ENCODE measurements around the gene PGS1. TPM values are rescaled to one million over a fixed set of nuclear protein-coding genes. Genes with fewer than 3 reads are reported as not detected.
A peak's percentile ranks its signal among the peaks of the same experiment; 100 is the strongest.

PGS1 gene
- total and polyA plus RNA-seq, 2 donors from 2014 or later, result 15.6 to 65.4 TPM

DNA sequence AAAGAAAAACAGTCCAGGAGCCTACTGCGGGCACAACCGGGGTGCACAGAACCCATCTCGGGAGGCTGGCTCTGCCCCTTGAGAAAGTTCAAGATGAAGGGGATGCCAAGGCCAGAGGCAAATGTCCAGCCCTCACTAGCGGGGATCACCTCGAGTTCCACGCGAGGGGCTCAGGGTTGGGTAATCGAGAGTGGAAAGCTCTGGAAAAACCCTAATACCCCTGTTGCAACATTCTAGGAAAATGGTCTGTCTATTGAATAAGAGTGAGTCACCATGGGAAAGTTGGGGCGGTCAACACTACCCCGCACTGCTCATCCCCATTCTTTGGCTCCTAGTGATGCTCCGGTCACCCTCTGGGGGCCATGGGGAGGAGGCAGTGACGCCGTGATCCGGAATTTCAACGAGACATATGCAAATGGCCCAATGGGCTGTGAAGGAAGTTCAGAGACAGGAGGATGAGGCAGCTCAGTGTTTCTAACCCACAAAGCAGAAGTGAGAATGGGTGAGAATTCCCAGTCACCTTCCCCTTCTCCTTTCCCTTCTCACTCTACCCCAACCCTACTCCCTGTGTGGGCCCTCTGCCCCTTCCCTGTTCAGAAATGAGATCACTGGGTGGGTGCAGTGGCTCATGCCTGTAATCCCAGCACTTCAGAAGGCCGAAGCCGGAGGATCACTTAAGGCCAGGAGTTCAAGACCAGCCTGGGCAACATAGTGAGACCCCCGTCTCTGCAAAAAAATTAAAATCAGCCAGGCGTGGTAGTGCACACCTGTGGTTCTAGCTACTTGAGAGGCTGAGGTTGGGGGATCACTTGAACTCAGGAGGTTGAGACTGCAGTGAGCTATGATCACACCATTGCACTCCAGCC is 41.0 kb upstream of the PGS1 start:
- no peak for TF ChIP-seq CTCF (IDR thresholded peaks at IDR 0.05; ENCODE audit: borderline replicate concordance, extremely low read depth, insufficient read depth)
- no peak overlapping the region for H3K27ac ChIP-seq (ENCODE audit: low read depth in 2 of 2, low read length in 2 of 2)
- H3K27me3 ChIP-seq (ENCODE audit: control insufficient read depth, insufficient read depth, low read length), result no peaks in the 10 kb centered on the region
- FAIRE-seq (no peak), DNase-seq (peak in 1 of 5 donors; percentile 75)
- H3K36me3 ChIP-seq (ENCODE audit: control insufficient read depth in 2 of 3, insufficient read depth in 3 of 3, low read length in 3 of 3), result no peaks in the 10 kb centered on the region
- H3K9me3 ChIP-seq (ENCODE audit: control insufficient read depth in 2 of 3, insufficient read depth in 1 of 3, low read length in 3 of 3), result no peaks in the 10 kb centered on the region
- intact Hi-C loops (cut with DNase I), result no loop called here
- H3K9ac ChIP-seq (ENCODE audit: low read length in 3 of 3), result no peak overlapping the region
- no peak overlapping the region for H3K4me3 ChIP-seq (ENCODE audit: low read length in 3 of 3)
- H3K4me1 ChIP-seq (ENCODE audit: control insufficient read depth in 2 of 3, insufficient read depth in 2 of 3, low read depth in 1 of 3, low read length in 3 of 3), result no peaks in the 10 kb centered on the region

GRCh38 chr17:78338486-78339259 is 39.8 kb upstream of the PGS1 start:
- TF ChIP-seq CTCF (IDR thresholded peaks at IDR 0.05; ENCODE audit: borderline replicate concordance, extremely low read depth, insufficient read depth), result no peak
- Histone ChIP-seq H3K27ac (ENCODE audit: low read depth in 2 of 2, low read length in 2 of 2) (no peak overlapping the region), H3K4me1 (ENCODE audit: control insufficient read depth in 2 of 3, insufficient read depth in 2 of 3, low read depth in 1 of 3, low read length in 3 of 3) (peaks cover 0 to 7% (median 0%) of the 10 kb centered on the region in 3 donors), H3K27me3 (ENCODE audit: control insufficient read depth, insufficient read depth, low read length) (no peaks in the 10 kb centered on the region), H3K36me3 (ENCODE audit: control insufficient read depth in 2 of 3, insufficient read depth in 3 of 3, low read length in 3 of 3) (no peaks in the 10 kb centered on the region), H3K9me3 (ENCODE audit: control insufficient read depth in 2 of 3, insufficient read depth in 1 of 3, low read length in 3 of 3) (no peaks in the 10 kb centered on the region), H3K4me3 (ENCODE audit: low read length in 3 of 3) (no peak overlapping the region), H3K9ac (ENCODE audit: low read length in 3 of 3) (no peak overlapping the region)
- FAIRE-seq, result no peak
- intact Hi-C loops (cut with DNase I), result no loop called here
- no peak for DNase-seq

DNA sequence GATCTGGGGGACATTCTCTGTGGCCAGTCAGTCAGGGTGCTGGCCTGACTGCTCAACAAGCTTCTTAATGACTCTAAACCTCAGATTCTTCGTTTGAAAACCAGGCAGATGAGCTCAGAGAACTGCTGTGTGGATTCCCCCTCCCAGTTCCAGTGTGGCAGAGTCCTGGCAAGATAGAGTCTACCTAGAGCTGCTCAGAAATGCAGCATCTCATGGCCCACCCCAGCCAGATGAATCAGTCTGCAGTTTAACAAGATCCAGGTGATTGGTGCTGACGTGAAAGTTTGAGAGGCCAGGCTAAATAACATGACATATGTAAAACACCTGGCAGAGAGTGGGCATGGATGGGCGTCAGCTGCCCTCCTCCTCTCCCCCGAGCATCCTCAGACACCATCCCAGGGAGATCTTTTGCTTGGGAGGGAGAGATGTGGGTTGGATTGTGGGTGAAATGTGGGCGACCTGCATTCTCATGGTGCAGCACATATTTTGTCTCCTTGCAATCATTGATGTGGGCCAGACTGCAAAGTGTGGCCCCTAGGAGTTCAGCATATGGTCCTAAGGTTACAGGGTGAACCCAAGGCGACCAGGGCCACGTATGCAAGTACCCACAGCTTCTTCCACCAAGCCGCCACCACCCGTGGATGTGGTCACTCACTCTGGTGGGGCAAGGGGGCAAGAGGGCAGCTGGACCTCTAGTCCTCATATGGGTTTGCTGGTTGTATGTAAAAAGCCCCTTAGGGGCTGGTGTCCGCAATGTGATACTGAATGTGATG is 38.1 kb upstream of the PGS1 start:
- intact Hi-C loops (cut with DNase I), result no loop called here
- Histone ChIP-seq H3K9ac (ENCODE audit: low read length in 3 of 3) (no peak overlapping the region), H3K27ac (ENCODE audit: low read depth in 2 of 2, low read length in 2 of 2) (no peak overlapping the region), H3K27me3 (ENCODE audit: control insufficient read depth, insufficient read depth, low read length) (no peaks in the 10 kb centered on the region), H3K9me3 (ENCODE audit: control insufficient read depth in 2 of 3, insufficient read depth in 1 of 3, low read length in 3 of 3) (no peaks in the 10 kb centered on the region), H3K36me3 (ENCODE audit: control insufficient read depth in 2 of 3, insufficient read depth in 3 of 3, low read length in 3 of 3) (no peaks in the 10 kb centered on the region), H3K4me1 (ENCODE audit: control insufficient read depth in 2 of 3, insufficient read depth in 2 of 3, low read depth in 1 of 3, low read length in 3 of 3) (peaks cover 0 to 15% (median 0%) of the 10 kb centered on the region in 3 donors), H3K4me3 (ENCODE audit: low read length in 3 of 3) (no peak overlapping the region)
- DNase-seq (no peak), FAIRE-seq (no peak)
- TF ChIP-seq CTCF (IDR thresholded peaks at IDR 0.05; ENCODE audit: borderline replicate concordance, extremely low read depth, insufficient read depth), result no peak

Data from kidney (tissue), 14 donors.